CD4-positive, alpha-beta memory T cell (primary cell): ENCODE measurements around the gene GJB2. TPM values are rescaled to one million over a fixed set of nuclear protein-coding genes. Genes with fewer than 3 reads are reported as not detected.
A peak's percentile ranks its signal among the peaks of the same experiment; 100 is the strongest.

Experiments
- CTCF ChIA-PET: fragments of 350-600 bp; sonication (Branson Sonifier 250); formaldehyde crosslinking; loops from one replicate; lab custom pipeline; 2021; ENCODE audit warnings: inconsistent platforms; ENCODE audit not compliant: partially characterized antibody; lab: Charles Lee
- POLR2A ChIA-PET: fragments of 350-600 bp; sonication (Branson Sonifier 250); formaldehyde crosslinking; loops from one replicate; lab custom pipeline; 2021; ENCODE audit not compliant: partially characterized antibody; lab: Charles Lee
- DNase-seq, 5 donors: peaks; one replicate each; pipeline versions ENCODE4 v3.0.0 to v3.0.0-alpha.2; 2020 to 2022; ENCODE audit warnings: mixed read lengths in 1 of 5
- H3K27ac ChIP-seq: one replicate; pipeline ENCODE4 v1.7.0; 2013; ENCODE audit warnings: low read depth, low read length
- H3K27me3 ChIP-seq: 2 replicates; pipeline ENCODE4 v1.7.0; 2013; ENCODE audit warnings: mild to moderate bottlenecking, low read length, moderate library complexity; ENCODE audit not compliant: insufficient read depth
- H3K36me3 ChIP-seq: 2 replicates; pipeline ENCODE4 v1.7.0; 2013; ENCODE audit warnings: mild to moderate bottlenecking, low read length, moderate library complexity; ENCODE audit not compliant: insufficient read depth
- H3K4me1 ChIP-seq: 2 replicates; pipeline ENCODE4 v1.7.0; 2013; ENCODE audit warnings: mild to moderate bottlenecking, low read length, moderate library complexity; ENCODE audit not compliant: insufficient read depth
- H3K4me3 ChIP-seq, 2 donors: one replicate each; pipeline ENCODE4 v1.7.0; 2013; ENCODE audit warnings: low read length in 2 of 2, mild to moderate bottlenecking in 1 of 2
- H3K9me3 ChIP-seq, 2 donors: one replicate each; pipeline ENCODE4 v1.7.0; 2013; ENCODE audit warnings: low read length in 2 of 2, control low read depth in 1 of 2; ENCODE audit not compliant: control insufficient read depth in 1 of 2
- H3K27ac Mint-ChIP-seq, 7 donors: one replicate each; pipeline ENCODE4 v1.8.0; 2020 to 2021; ENCODE audit warnings: mixed read lengths in 7 of 7, mild to moderate bottlenecking in 6 of 7, inconsistent platforms in 3 of 7, moderate library complexity in 3 of 7
- H3K27me3 Mint-ChIP-seq, 2 donors: one replicate each; pipeline ENCODE4 v1.8.0; 2020 to 2021; ENCODE audit warnings: mixed read lengths in 2 of 2
- H3K36me3 Mint-ChIP-seq, 2 donors: one replicate each; pipeline ENCODE4 v1.8.0; 2020 to 2021; ENCODE audit warnings: mixed read lengths in 2 of 2, inconsistent platforms in 1 of 2, mild to moderate bottlenecking in 1 of 2
- H3K4me1 Mint-ChIP-seq, 4 donors: one replicate each; pipeline ENCODE4 v1.8.0; 2020 to 2021; ENCODE audit warnings: mixed read lengths in 4 of 4, mild to moderate bottlenecking in 1 of 4
- H3K4me3 Mint-ChIP-seq, 8 donors: one replicate each; pipeline ENCODE4 v1.8.0; 2020 to 2021; ENCODE audit warnings: mixed read lengths in 8 of 8, mild to moderate bottlenecking in 7 of 8, moderate library complexity in 6 of 8, inconsistent platforms in 3 of 8
- H3K9me3 Mint-ChIP-seq, 8 donors: one replicate each; pipeline ENCODE4 v1.8.0; 2020 to 2021; ENCODE audit warnings: mixed read lengths in 8 of 8, mild to moderate bottlenecking in 5 of 8, inconsistent platforms in 3 of 8, moderate library complexity in 1 of 8
- intact Hi-C: fragments of 100-400 bp; cut with micrococcal nuclease; formaldehyde crosslinking; loops from one replicate; pipeline ENCODE4 v1.15.1; 2023
- polyA plus RNA-seq, 2 donors: library from polyadenylated mRNA; unstranded; fragments of 300-500 nt; fragmentation: Illumina TruSeq; gene quantifications; one replicate each; pipeline ENCODE4 v1.2.3, GENCODE V29; 2021
- total RNA-seq, 2 experiments: library from RNA; stranded (reverse); gene quantifications; one replicate each; pipeline ENCODE4 v1.2.3, GENCODE V29; 2021

Gene GJB2
- not detected for total RNA-seq
- not detected for polyA plus RNA-seq

GRCh38 chr13:20192836-20193161 is at the start of gene GJB2:
GJB2 (minus strand) TSS chr13:20192938; CDS start chr13:20189581, 3,357 bp downstream.
- ChIA-PET POLR2A (no interaction called here), CTCF (interaction anchor here (1.0 kb wide), 1 partner anchor 10 kb away, joined by 5 read pairs; no protein-coding TSS in a partner anchor)
- H3K4me3 Mint-ChIP-seq: peak within 1 kb of the TSS; percentile 69 to 89 (median 80)
- H3K27ac ChIP-seq: no peak within 1 kb of the TSS
- peaks cover 0 to 1% (median 0%) of the 10 kb centered on the region in 8 donors for H3K9me3 Mint-ChIP-seq
- peaks cover 14 to 33% (median 16%) of the 10 kb centered on the region in 4 donors for H3K4me1 Mint-ChIP-seq
- H3K4me3 ChIP-seq: peak within 1 kb of the TSS in 1 of 2 donors; percentile 26
- peak in 2 of 5 donors; percentile 15 to 21 for DNase-seq
- H3K36me3 ChIP-seq: no peaks in the 10 kb centered on the region
- intact Hi-C loops: no loop called here
- H3K9me3 ChIP-seq: no peaks in the 10 kb centered on the region
- no peaks in the 10 kb centered on the region for H3K36me3 Mint-ChIP-seq
- peaks cover 48% of the 10 kb centered on the region for H3K27me3 ChIP-seq
- H3K4me1 ChIP-seq: peaks cover 29% of the 10 kb centered on the region
- H3K27me3 Mint-ChIP-seq: peaks cover 42 to 50% of the 10 kb centered on the region in 2 donors
- H3K27ac Mint-ChIP-seq: peak within 1 kb of the TSS in 1 of 7 donors; percentile 57

GRCh38 chr13:20241593-20241992 is 48.9 kb upstream of the GJB2 start:
- Mint-ChIP-seq H3K27me3 (peaks cover 15 to 18% of the 10 kb centered on the region in 2 donors), H3K36me3 (no peaks in the 10 kb centered on the region), H3K27ac (peak overlapping the region in 1 of 7 donors; percentile 53), H3K4me1 (peaks cover 0 to 6% (median 2%) of the 10 kb centered on the region in 4 donors), H3K9me3 (peaks cover 0 to 7% (median 0%) of the 10 kb centered on the region in 8 donors), H3K4me3 (no peak overlapping the region)
- Histone ChIP-seq H3K36me3 (no peaks in the 10 kb centered on the region), H3K9me3 (no peaks in the 10 kb centered on the region), H3K4me3 (no peak overlapping the region), H3K4me1 (no peaks in the 10 kb centered on the region), H3K27me3 (no peaks in the 10 kb centered on the region), H3K27ac (no peak overlapping the region)
- CTCF ChIA-PET: interaction anchor here (1.2 kb wide), 1 partner anchor 45 kb away, joined by 3 read pairs; no protein-coding TSS in a partner anchor
- DNase-seq: no peak
- POLR2A ChIA-PET: no interaction called here
- intact Hi-C loops: no loop called here

GRCh38 chr13:20239748-20240147 is 47.0 kb upstream of the GJB2 start:
- Histone ChIP-seq H3K36me3 (no peaks in the 10 kb centered on the region), H3K27me3 (no peaks in the 10 kb centered on the region), H3K27ac (no peak overlapping the region), H3K9me3 (no peaks in the 10 kb centered on the region), H3K4me1 (no peaks in the 10 kb centered on the region), H3K4me3 (no peak overlapping the region)
- Mint-ChIP-seq H3K9me3 (peaks cover 0 to 6% (median 0%) of the 10 kb centered on the region in 8 donors), H3K27ac (no peak overlapping the region), H3K4me1 (peaks cover 0 to 6% (median 2%) of the 10 kb centered on the region in 4 donors), H3K4me3 (no peak overlapping the region), H3K36me3 (no peaks in the 10 kb centered on the region), H3K27me3 (peaks cover 21 to 29% of the 10 kb centered on the region in 2 donors)
- CTCF ChIA-PET: no interaction called here
- POLR2A ChIA-PET: no interaction called here
- DNase-seq: no peak
- intact Hi-C loops: no loop called here

GRCh38 chr13:20232556-20233277 is 40.0 kb upstream of the GJB2 start:
- CTCF ChIA-PET: no interaction called here
- peaks cover 27 to 38% of the 10 kb centered on the region in 2 donors for H3K27me3 Mint-ChIP-seq
- H3K27ac ChIP-seq: no peak overlapping the region

GRCh38 chr13:20231839-20232555 is 39.3 kb upstream of the GJB2 start, which contains the start of gene GJB6:
GJB6 (minus strand) TSS chr13:20232319; CDS start chr13:20223480, 8,839 bp downstream.
- peak within 1 kb of the TSS; percentile 36 to 50 for H3K4me3 ChIP-seq
- ChIA-PET POLR2A (no interaction called here), CTCF (no interaction called here)
- H3K36me3 Mint-ChIP-seq: no peaks in the 10 kb centered on the region
- no peaks in the 10 kb centered on the region for H3K9me3 ChIP-seq
- H3K9me3 Mint-ChIP-seq: no peaks in the 10 kb centered on the region
- H3K27ac Mint-ChIP-seq: peak within 1 kb of the TSS; percentile 18 to 84 (median 57)
- H3K4me1 Mint-ChIP-seq: peaks cover 3 to 16% (median 6%) of the 10 kb centered on the region in 4 donors
- H3K36me3 ChIP-seq: no peaks in the 10 kb centered on the region
- peaks cover 23 to 43% of the 10 kb centered on the region in 2 donors for H3K27me3 Mint-ChIP-seq
- intact Hi-C loops: loop anchor here (2.0 kb wide), 1 partner anchor 35 kb away; no protein-coding TSS in a partner anchor
- peak in 4 of 5 donors; percentile 15 to 26 (median 20) for DNase-seq
- peaks cover 11% of the 10 kb centered on the region for H3K27me3 ChIP-seq
- H3K4me1 ChIP-seq: peaks cover 14% of the 10 kb centered on the region
- H3K4me3 Mint-ChIP-seq: peak within 1 kb of the TSS; percentile 85 to 94 (median 89)
- H3K27ac ChIP-seq: no peak within 1 kb of the TSS

More at GRCh38 chr13:20232556-20233277, 40.0 kb upstream of the GJB2 start:
- H3K4me1 Mint-ChIP-seq: peaks cover 3 to 16% (median 6%) of the 10 kb centered on the region in 4 donors
- peaks cover 11% of the 10 kb centered on the region for H3K27me3 ChIP-seq
- peak overlapping the region in 1 of 2 donors; percentile 50 for H3K4me3 ChIP-seq
- no peaks in the 10 kb centered on the region for H3K9me3 ChIP-seq
- intact Hi-C loops: no loop called here
- POLR2A ChIA-PET: no interaction called here
- H3K4me3 Mint-ChIP-seq: peak overlapping the region in 6 of 8 donors; percentile 31 to 64 (median 44)
- no peaks in the 10 kb centered on the region for H3K9me3 Mint-ChIP-seq
- no peaks in the 10 kb centered on the region for H3K36me3 Mint-ChIP-seq
- no peak for DNase-seq
- H3K36me3 ChIP-seq: no peaks in the 10 kb centered on the region
- H3K27ac Mint-ChIP-seq: no peak overlapping the region
- peaks cover 14% of the 10 kb centered on the region for H3K4me1 ChIP-seq

- Histone ChIP-seq H3K27ac (no peak overlapping the region), H3K4me1 (peaks cover 14% of the 10 kb centered on the region), H3K9me3 (no peaks in the 10 kb centered on the region), H3K4me3 (peak overlapping the region; percentile 36 to 50), H3K36me3 (no peaks in the 10 kb centered on the region), H3K27me3 (peaks cover 11% of the 10 kb centered on the region)
- H3K27ac Mint-ChIP-seq: peak overlapping the region; percentile 18 to 84 (median 57)
- peaks cover 3 to 16% (median 6%) of the 10 kb centered on the region in 4 donors for H3K4me1 Mint-ChIP-seq
- H3K9me3 Mint-ChIP-seq: no peaks in the 10 kb centered on the region
- peak in 3 of 5 donors; percentile 4 to 22 (median 16) for DNase-seq
- intact Hi-C loops: loop anchor here (2.0 kb wide), 1 partner anchor 34 kb away; no protein-coding TSS in a partner anchor
- ChIA-PET POLR2A (no interaction called here), CTCF (no interaction called here)
- H3K27me3 Mint-ChIP-seq: peaks cover 21 to 39% of the 10 kb centered on the region in 2 donors
- peak overlapping the region; percentile 85 to 94 (median 89) for H3K4me3 Mint-ChIP-seq
- H3K36me3 Mint-ChIP-seq: no peaks in the 10 kb centered on the region
Observed at GRCh38 chr13:20230913-20231838, 38.4 kb upstream of the GJB2 start.
